CD4-positive, alpha-beta T cell treated with Interleukin-15 for 4 hours (primary cell): ENCODE measurements around the gene C2orf78.
"Not testable (repeated sequence)": the region's sequence is repeated elsewhere in the genome, so short reads cannot be mapped to it uniquely, and the experiment has no call there.

Experiments used
- DNase-seq: peaks from one replicate; pipeline ENCODE4 v3.0.0-alpha.2; 2020; ENCODE audit warnings: low spot score

Gene C2orf78

GRCh38 chr2:73780237-73780582 lies 3.8 kb upstream of the C2orf78 start:
- no peak for DNase-seq

DNA sequence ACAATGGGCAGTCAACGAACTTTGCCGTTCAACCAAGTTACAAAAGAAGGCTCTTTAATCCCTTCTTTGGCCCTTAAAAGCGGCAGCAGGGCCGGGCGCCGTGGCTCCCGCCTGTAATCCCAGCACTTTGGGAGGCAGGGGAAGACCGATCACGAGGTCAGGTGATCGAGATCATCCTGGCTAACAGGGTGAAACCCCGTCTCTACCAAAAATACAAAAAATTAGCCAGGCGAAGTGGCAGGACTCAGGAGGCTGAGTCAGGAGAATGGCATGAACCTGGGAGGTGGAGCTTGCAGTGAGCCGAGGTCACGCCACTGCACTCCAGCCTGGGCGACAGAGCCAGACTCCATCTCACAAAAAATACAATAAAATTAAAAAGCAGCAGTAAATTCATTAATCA lies 581 bp upstream of the C2orf78 start:
- DNase-seq = not testable (repeated sequence)

- no peak for DNase-seq
These were observed 27.9 kb downstream of the C2orf78 start for GRCh38 chr2:73811878-73812277.

DNA sequence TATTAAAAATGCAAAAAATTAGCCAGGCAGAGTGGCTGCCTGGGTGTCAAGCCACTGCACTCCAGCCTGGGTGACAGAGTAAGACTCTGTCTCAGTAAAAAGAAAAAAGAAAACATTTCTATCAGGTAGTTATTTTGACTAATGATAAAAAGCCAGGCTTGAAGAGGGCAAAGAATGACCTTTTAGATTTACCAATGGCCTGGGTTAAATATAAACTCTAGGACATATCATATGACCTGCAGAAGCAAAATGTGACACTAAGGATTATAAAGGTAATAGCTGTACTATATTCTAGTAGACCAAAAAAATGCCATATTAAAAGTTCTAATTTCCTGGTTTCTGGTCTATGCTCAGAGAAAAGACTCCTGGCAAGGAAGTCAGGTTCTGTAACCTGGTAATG lies 28.7 kb downstream of the C2orf78 start:
- DNase-seq = no peak

DNA sequence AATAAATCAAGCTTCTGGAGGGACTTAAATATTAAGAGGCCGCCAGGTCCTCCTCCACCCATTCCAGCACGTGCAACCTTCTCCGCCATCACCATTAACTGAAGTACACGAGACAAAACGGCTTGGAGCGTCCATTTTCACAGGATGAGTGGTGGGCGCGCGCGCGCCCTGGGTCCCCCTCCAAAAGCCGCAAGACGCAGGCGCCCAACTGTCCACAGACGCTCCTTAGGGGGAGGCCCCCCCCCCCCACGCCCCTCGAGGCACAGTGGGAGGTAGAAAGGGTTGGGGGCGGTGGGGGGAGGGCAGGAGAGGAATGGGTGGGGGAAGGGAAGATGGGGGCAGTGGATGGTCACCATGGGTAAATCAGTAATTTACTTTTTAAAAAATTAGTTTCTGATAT lies 34.3 kb downstream of the C2orf78 start:
- no peak for DNase-seq

DNA sequence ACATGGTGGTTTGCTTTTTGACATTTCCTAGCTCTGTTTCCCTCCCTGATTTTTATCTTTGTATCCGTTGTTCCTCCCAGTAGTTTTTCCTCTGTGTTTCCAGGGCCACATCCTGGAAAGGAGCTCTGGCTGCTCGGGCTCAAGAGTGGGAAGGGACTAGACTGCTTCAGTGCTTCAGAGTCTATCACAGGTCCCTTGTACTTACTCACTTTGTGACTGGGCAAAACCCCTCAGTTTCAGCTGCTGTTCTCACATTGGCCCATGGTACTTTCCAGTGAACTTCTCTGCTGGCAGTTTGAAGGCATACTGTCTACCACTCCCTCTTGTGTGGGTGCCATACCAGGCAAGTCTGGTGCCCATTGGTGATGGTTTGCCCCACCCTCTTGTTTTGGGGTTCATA lies 37.2 kb downstream of the C2orf78 start:
- DNase-seq = no peak

GRCh38 chr2:73821669-73822068 lies 37.7 kb downstream of the C2orf78 start:
- DNase-seq = no peak

DNA sequence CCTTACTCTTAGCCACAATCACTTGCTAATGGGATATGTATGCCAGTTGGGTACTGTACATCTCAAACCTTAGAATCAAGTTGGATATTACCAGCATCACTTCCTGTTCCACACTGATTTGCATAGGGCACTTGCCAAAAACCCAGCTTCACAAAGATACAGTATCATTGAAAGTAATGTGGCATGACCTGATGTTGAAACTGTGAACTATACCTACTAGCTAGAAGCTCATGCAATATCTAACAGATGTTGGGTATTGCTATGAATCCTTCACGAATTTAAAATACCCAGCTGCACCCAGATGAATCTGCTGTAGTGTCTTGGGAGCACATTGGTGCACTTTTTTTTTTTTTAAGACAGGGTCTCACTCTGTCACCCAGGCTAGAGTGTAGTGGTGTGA lies 38.3 kb downstream of the C2orf78 start:
- DNase-seq = no peak

DNA sequence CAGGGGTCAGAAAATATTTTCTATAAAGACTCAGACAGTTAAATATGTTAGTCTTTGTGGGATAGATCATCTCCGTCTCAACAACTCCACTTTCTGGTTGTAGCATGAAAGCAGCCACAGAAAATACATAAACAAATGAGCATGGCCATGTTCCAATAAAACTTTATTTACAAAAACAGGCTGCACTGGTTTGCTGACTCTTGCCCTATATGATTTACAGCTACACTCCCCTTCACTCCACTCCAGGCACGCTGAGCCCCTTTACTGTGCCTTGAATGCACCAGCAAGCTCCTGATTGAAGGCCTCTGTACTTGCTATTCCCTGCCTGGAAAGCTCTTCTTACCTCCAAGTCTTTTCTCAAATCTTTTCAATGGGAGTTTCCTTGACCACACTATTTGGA lies 39.0 kb downstream of the C2orf78 start:
- no peak for DNase-seq

DNA sequence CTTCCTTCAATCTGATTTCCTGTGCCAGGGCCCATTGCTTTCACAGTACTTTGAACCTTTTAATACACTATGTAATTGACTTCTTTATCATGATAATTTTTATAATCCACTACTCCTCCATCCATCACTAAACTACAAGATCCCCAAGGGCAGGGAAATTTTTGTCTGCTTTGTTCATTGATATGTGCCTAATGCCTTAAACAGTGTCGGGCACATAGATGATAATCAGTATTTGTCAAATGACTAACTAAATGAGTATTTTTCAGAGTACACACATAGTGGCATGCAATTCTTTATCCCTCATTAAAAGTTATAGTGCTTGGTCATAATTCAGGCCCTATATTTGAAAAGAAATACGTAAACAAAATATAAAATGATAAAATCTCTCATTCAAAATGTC lies 39.4 kb downstream of the C2orf78 start:
- DNase-seq = no peak

DNA sequence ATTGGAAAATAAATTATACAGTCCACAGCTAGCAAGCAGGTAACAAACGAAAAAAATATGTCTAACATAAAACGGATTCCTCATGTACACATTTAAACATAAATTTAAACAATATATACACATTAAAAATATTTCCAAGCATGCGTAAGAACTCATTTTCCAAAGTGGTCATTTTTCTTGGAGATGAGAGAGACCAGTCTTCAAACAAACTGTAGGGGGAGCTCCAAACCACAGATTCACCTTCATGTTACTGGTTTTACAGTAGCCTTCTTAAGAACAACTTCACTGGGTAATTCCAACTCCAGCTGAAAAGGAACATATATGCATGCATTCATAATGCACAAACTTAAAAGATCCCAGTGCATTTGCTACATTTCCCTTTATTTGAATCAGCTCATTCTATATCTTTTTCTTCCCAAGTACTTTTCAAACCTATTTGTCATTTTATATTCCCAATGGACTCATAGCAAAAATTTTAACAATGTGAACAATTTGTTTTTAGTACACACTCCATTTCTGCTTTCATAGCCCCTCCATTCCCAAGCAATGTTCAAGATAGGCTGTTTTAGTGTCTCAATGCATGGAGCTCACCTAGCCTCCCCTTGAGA lies 40.0 kb downstream of the C2orf78 start:
- peak; percentile 69 for DNase-seq

- DNase-seq = no peak
These were observed 41.4 kb downstream of the C2orf78 start for GRCh38 chr2:73825408-73825807.

- peak; percentile 28 for DNase-seq
These were observed 43.0 kb downstream of the C2orf78 start for GRCh38 chr2:73827018-73827417.

DNA sequence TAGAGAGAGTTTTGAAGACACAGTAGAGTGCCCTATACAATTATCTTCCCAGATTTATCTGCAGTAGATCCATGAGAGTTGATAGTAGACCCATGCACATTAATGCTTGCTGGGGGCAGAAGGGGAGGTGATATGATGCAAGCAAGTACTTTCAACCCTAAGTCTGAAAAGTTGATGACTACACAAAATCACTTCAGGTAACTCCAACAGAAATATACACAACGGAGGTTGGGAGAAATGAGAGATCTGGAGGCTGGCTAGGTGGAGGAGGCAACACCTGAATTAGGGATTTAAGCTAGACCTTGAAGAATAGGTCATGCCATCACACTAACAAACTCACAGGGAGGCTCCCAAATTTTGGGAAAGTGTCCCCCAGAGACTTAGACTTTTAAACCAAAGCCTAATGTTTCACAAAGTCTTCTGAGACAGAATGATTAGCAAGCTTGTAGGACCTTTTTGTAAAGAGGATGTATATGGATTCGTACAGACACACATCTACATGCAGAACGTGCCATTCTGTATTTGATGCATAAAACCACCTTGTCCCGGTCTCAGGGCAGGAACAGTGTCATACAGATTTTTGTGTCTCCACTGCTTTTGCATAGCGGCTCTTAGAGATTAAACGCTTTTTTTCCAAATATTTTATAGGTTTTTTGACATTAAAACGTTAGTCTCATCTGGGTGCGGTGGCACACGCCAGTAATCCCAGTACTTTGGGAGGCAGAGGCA lies 43.8 kb downstream of the C2orf78 start:
- no peak for DNase-seq

DNA sequence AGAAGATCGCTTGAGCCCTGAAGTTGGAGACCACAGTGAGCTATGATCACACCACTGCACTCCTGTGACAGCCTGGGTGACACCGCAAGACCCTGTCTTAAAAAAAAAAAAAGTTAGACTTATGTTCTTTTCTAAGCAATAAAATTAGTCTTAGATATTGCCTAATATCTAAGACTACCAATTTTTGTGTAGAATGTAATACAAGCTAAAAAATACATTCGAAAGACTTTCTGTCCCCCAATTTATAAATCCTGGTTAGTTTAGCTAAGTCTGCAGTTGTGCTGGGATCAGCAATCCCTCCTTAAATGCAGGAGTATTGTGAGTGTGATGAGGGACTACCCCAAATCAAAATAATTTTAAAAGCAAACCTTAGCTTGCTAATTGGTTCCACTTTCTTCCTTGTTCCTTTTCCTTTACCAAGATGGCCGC lies 44.4 kb downstream of the C2orf78 start:
- no peak for DNase-seq

- peak; percentile 95 for DNase-seq
These were observed 45.0 kb downstream of the C2orf78 start, which contains the start of gene STAMBP for GRCh38 chr2:73828818-73829570. Gene STAMBP (plus strand): TSS chr2:73828961. CDS start chr2:73830857, 1,896 bp downstream.

GRCh38 chr2:73830871-73831401 lies 47.0 kb downstream of the C2orf78 start:
- DNase-seq = peak; percentile 75

DNA sequence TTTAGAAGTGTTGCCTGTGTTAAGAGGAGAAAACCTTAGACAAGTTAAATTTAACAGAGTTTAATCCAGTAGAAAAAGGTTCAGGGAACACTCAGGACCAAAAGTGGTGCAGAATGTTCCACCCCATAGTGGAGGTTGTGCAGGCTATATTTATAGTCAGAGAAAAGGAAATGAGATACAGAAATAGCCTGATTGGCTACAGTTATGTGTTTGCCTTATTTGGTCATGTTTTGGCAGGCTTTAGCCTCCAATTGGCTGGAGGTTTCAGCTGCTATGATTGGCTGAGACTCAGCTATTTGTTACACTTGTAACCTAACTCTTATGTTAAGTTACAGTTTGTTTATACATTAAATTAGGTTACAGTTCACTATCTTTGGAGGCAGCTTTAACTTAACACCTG lies 48.9 kb downstream of the C2orf78 start:
- no peak for DNase-seq

- no peak for DNase-seq
These were observed 52.4 kb downstream of the C2orf78 start for GRCh38 chr2:73836141-73836943.

GRCh38 chr2:73837847-73838585 lies 54.0 kb downstream of the C2orf78 start:
- DNase-seq = no peak

DNA sequence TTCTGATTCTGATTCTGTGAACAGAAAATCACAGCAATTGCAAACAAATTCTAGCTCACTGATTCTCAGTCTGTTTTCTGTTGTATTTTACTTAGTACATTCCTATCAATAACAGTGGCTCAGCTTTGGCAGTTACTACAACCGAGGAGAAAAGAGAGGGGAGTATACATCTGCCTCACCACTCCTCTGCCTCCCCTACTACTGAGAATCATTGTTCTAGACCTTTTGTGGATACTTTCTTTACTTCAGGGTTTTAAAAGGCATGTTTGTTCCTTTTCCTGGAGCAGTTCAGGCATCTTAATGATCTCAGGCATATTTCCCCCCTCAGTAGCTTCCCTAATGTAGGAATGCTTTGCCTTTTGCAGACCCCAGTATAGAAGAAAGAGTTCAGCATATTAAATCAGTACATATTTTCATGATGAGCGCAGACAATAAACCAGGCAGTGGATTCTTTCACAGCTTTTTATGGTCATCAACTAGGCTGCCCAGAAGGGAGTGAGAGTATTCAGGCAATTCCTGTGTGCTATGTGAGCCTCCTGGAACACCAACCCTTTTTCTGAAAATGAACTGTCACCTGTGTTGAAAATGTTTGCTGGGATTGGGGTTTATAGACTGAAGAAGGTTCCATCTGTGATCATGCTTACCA lies 55.0 kb downstream of the C2orf78 start:
- DNase-seq = no peak
